22Rv1 (cell line): Measurements from ENCODE around the gene MLXIP.

Experiments
- H3K27ac ChIP-seq: fragments of 450-650 bp; 2 replicates; pipeline ENCODE4 v1.5.1; 2017
- CTCF ChIP-seq: fragments of 450-650 bp; IDR thresholded peaks from 2 replicates; pipeline ENCODE4 v1.5.1; 2017; ENCODE audit warnings: mild to moderate bottlenecking
- ZFX ChIP-seq: fragments of 450-650 bp; IDR thresholded peaks from 2 replicates; pipeline ENCODE4 v1.6.1; 2017; ENCODE audit warnings: antibody characterized with exemption, borderline replicate concordance

The MLXIP gene

GRCh38 chr12:122161682-122162081 is 83.1 kb downstream of the MLXIP start:
- no peak overlapping the region for H3K27ac ChIP-seq
- no peak for TF ChIP-seq ZFX
- TF ChIP-seq CTCF: no peak

GRCh38 chr12:122162976-122163375 is 84.4 kb downstream of the MLXIP start:
- TF ChIP-seq ZFX (no peak), CTCF (no peak)
- no peak overlapping the region for H3K27ac ChIP-seq

GRCh38 chr12:122166422-122167349 is 88.1 kb downstream of the MLXIP start:
- no peak overlapping the region for H3K27ac ChIP-seq
- TF ChIP-seq ZFX: no peak
- no peak for TF ChIP-seq CTCF

- no peak overlapping the region for H3K27ac ChIP-seq
- TF ChIP-seq CTCF: no peak
- TF ChIP-seq ZFX: no peak
Observed at GRCh38 chr12:122167356-122167925, 88.9 kb downstream of the MLXIP start.

GRCh38 chr12:122168492-122168891 is 89.9 kb downstream of the MLXIP start:
- no peak for TF ChIP-seq ZFX
- no peak for TF ChIP-seq CTCF
- H3K27ac ChIP-seq: no peak overlapping the region

- TF ChIP-seq CTCF (no peak), ZFX (no peak)
- no peak overlapping the region for H3K27ac ChIP-seq
Observed at GRCh38 chr12:122171399-122171798, 92.8 kb downstream of the MLXIP start.

- no peak overlapping the region for H3K27ac ChIP-seq
- TF ChIP-seq CTCF (no peak), ZFX (no peak)
Observed at GRCh38 chr12:122172262-122172939, 93.8 kb downstream of the MLXIP start.
